HG02981 (cell line): Measurements from ENCODE around the gene TEX52.
"Not testable (repeated sequence)": the region's sequence is repeated elsewhere in the genome, so short reads cannot be mapped to it uniquely, and the experiment has no call there.

Source experiments
- ATAC-seq: cut with Tn5 transposase; IDR thresholded peaks from one replicate; pipeline ENCODE4 v1.9.1; 2021; ENCODE audit warnings: mild to moderate bottlenecking, moderate library complexity; ENCODE audit not compliant: unreplicated experiment

The TEX52 gene

GRCh38 chr12:2868986-2869632, 12.3 kb upstream of the TEX52 start:
- not testable (repeated sequence) for ATAC-seq

- no peak for ATAC-seq
These were observed 7.4 kb upstream of the TEX52 start for GRCh38 chr12:2864198-2864597.

GRCh38 chr12:2863402-2863801, 6.6 kb upstream of the TEX52 start:
- not testable (repeated sequence) for ATAC-seq

GRCh38 chr12:2862876-2863275, 6.0 kb upstream of the TEX52 start:
- ATAC-seq = no peak

- ATAC-seq = no peak
These were observed 3.3 kb upstream of the TEX52 start for GRCh38 chr12:2860170-2860569.

- no peak for ATAC-seq
These were observed 2.1 kb upstream of the TEX52 start for GRCh38 chr12:2858944-2859421.

GRCh38 chr12:2858334-2858733, 1.5 kb upstream of the TEX52 start:
- ATAC-seq = no peak

GRCh38 chr12:2857576-2857975, 737 bp upstream of the TEX52 start:
- no peak for ATAC-seq

GRCh38 chr12:2856051-2856450, 788 bp downstream of the TEX52 start:
- ATAC-seq = no peak

- no peak for ATAC-seq
These were observed 1.3 kb downstream of the TEX52 start for GRCh38 chr12:2855546-2855945.

- no peak for ATAC-seq
These were observed 2.0 kb downstream of the TEX52 start for GRCh38 chr12:2854669-2855453.

- no peak for ATAC-seq
These were observed 3.2 kb downstream of the TEX52 start for GRCh38 chr12:2853626-2854025.

GRCh38 chr12:2851931-2852330, 4.9 kb downstream of the TEX52 start:
- no peak for ATAC-seq

GRCh38 chr12:2845280-2845679, 11.6 kb downstream of the TEX52 start:
- ATAC-seq = no peak

GRCh38 chr12:2844786-2845185, 12.1 kb downstream of the TEX52 start:
- no peak for ATAC-seq

GRCh38 chr12:2842948-2843347, 13.9 kb downstream of the TEX52 start:
- no peak for ATAC-seq

GRCh38 chr12:2841056-2841650, 15.7 kb downstream of the TEX52 start:
- no peak for ATAC-seq

- ATAC-seq = no peak
These were observed 20.3 kb downstream of the TEX52 start for GRCh38 chr12:2836574-2836973.

GRCh38 chr12:2835691-2836403, 21.0 kb downstream of the TEX52 start:
- ATAC-seq = no peak

- no peak for ATAC-seq
These were observed 22.0 kb downstream of the TEX52 start, which contains the start of gene NRIP2 for GRCh38 chr12:2834581-2835491. NRIP2 (minus strand) TSS chr12:2835035; CDS start chr12:2834983, 52 bp downstream.
